Measurements from ENCODE around the gene TGIF1. TPM values are rescaled to one million over a fixed set of nuclear protein-coding genes. Genes with fewer than 3 reads are reported as not detected.

Gene TGIF1
- total RNA-seq, 4 donors from 2014 or later, result 87.5 to 114 (median 106) TPM

DNA sequence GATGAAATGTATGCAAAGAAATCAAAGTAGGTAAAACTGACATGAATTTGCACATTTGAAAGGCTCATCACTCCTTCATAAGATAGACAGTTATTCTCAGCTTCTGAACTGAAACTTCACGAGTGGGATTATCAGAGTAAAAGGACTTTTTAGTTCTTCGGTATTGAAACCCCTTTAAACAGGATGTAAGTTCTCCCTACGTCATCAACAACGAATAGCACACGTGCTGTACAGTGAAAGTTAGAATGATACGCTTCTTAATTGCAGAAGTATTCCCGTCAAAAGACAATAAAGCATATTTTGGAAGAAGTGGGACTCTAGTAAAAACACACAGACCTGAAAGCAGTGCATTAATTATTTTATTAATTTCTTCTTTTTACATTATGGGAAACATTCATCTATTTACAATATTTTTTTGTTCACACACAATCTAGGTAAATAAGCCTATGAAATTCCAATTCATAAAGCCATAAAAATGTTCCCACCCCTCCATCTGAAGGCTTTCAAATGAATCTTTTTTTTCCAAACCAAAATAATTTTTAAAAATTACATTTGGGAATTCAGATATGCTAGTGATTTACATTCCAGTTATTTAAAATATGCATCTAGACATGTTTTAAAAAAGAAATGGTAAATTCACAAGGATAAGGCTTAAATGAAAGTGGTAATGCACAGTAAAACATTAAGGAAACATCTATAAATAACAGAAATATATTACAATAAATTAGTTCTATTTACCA lies 45.9 kb downstream of the TGIF1 start:
- intact Hi-C loops (cut with DNase I; ENCODE audit: low total_unique reads), result no loop called here
- no peak for DNase-seq (ENCODE audit: low spot score in 2 of 2)
- TF ChIP-seq, protein P1, sequence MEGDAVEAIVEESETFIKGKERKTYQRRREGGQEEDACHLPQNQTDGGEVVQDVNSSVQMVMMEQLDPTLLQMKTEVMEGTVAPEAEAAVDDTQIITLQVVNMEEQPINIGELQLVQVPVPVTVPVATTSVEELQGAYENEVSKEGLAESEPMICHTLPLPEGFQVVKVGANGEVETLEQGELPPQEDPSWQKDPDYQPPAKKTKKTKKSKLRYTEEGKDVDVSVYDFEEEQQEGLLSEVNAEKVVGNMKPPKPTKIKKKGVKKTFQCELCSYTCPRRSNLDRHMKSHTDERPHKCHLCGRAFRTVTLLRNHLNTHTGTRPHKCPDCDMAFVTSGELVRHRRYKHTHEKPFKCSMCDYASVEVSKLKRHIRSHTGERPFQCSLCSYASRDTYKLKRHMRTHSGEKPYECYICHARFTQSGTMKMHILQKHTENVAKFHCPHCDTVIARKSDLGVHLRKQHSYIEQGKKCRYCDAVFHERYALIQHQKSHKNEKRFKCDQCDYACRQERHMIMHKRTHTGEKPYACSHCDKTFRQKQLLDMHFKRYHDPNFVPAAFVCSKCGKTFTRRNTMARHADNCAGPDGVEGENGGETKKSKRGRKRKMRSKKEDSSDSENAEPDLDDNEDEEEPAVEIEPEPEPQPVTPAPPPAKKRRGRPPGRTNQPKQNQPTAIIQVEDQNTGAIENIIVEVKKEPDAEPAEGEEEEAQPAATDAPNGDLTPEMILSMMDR (IDR thresholded peaks at IDR 0.05), result no peak
- no peak for TF ChIP-seq POLR2A (IDR thresholded peaks at IDR 0.05)
- 81 to 83% methylated on average over 7 of the region's 7 CpGs for WGBS, 2 donors
- H3K4me3 ChIP-seq (ENCODE audit: low read depth, poor library complexity, severe bottlenecking), result no peak overlapping the region

DNA sequence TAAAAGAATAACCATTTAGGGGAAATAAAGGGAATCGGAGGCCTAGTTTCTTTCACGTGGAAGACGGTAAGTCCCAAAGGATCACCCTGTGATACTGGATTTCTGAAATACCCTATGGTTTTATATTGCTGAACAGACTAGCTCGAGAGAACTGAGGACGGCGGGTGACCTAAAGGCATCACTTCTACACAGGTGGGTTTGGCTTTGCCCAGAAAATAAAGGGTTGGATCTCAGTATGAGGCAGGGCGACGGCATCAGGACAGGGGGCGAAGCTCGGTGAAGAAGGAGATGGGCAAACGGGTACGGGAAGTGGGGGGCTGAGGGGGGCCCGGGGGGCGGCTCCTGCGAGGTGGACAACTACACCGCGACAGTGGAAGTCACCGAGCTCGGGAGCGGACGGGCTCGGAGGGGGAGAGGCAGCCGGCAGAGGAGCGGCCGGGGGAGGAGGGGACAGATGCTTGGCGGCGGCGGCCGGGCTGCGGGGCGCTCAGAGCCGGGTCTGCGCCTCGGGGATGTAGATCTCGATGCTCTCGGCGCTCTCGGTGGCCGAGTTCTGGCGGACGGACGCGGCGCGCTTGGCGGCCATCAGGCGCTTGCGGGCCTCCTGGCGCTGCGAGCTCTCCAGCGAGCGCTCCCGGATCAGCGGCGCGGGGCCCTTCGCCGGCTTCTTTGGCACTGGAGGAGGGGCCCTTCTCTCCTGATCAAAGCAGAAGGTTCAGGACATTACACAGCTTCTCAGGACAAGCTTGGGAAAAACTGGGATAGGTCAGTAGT lies 48.9 kb downstream of the TGIF1 start:
- WGBS, 2 donors, result 16 to 24% methylated on average over 42 to 54 of the region's 58 CpGs
- TF ChIP-seq, protein P1 (IDR thresholded peaks at IDR 0.05), result no peak
- DNase-seq (ENCODE audit: low spot score in 2 of 2), result no peak
- intact Hi-C loops (cut with DNase I; ENCODE audit: low total_unique reads), result no loop called here
- no peak overlapping the region for H3K4me3 ChIP-seq (ENCODE audit: low read depth, poor library complexity, severe bottlenecking)

DNA sequence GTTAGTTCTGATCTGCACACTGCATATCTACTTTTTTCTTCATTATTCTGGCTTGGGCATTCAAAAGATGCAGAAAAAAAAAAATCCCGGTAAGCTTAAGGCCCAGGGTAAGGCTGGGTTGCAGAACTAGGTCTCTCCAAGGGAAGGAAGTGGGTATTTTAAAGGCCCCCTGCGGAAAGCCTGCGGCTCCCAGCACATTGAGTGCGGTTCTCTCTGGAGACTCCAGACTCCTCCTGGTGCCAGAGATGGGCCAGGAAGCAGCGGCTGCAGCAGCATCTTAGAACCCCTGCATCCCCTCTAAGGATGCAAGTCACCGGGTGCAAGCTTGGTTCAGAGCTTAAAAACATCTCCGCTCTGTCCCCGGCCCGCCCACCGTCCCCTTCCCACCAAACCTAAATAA lies 49.5 kb downstream of the TGIF1 start:
- intact Hi-C loops (cut with DNase I; ENCODE audit: low total_unique reads), result no loop called here

DNA sequence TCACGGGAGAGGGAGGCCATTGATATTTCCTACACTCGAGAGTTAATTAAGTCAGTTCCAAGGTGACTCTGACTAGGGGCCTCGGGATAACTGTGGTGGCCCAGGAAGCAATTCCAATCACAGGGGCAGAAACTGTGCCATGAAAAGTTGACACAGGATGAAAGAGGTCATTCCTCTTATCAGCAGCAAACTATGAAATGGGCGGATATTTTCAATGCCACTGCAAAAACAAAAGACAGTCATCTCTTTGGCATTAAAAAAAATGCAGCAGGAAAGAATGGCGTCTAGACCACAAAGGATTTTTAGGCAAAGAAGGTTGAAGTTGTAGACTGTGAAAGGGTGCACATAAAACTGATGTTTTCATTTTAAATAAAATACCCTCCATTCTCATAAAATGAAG lies 50.0 kb downstream of the TGIF1 start:
- TF ChIP-seq, protein P1 (IDR thresholded peaks at IDR 0.05), result no peak
- no peak for TF ChIP-seq POLR2A (IDR thresholded peaks at IDR 0.05)

More for the DNA sequence above, 49.5 kb downstream of the TGIF1 start:
- WGBS, 2 donors, result 55 to 60% methylated on average over 10 of the region's 10 CpGs
- TF ChIP-seq, protein P1 (IDR thresholded peaks at IDR 0.05), result no peak
- no peak for TF ChIP-seq POLR2A (IDR thresholded peaks at IDR 0.05)
- DNase-seq (ENCODE audit: low spot score in 2 of 2), result no peak
- H3K4me3 ChIP-seq (ENCODE audit: low read depth, poor library complexity, severe bottlenecking), result no peak overlapping the region

DNA sequence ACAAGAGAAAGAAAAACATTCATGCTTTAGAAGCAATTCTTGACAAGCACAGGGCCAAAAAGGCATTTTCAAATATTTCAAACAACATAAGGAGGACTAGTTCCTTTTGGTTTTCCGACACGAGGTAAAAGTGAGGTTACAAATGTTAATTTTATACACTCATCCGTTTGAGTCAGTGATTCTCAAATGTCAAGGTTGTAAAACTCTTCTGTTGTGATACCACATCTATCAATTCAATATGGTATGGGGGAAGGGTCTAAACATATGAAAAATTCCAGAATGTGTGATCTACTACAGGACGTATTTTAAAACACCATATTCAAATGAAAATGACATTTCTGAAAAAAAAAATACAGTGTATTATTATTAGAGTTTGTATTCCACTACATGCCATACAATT lies 52.7 kb downstream of the TGIF1 start:
- TF ChIP-seq, protein P1 (IDR thresholded peaks at IDR 0.05), result no peak
- TF ChIP-seq POLR2A (IDR thresholded peaks at IDR 0.05), result no peak
- no peak overlapping the region for H3K4me3 ChIP-seq (ENCODE audit: low read depth, poor library complexity, severe bottlenecking)
- DNase-seq (ENCODE audit: low spot score in 2 of 2), result no peak
- intact Hi-C loops (cut with DNase I; ENCODE audit: low total_unique reads), result no loop called here
- WGBS, 2 donors, result 82 to 94% methylated on average over 4 of the region's 4 CpGs

More for the DNA sequence above, 50.0 kb downstream of the TGIF1 start:
- H3K4me3 ChIP-seq (ENCODE audit: low read depth, poor library complexity, severe bottlenecking), result no peak overlapping the region
- intact Hi-C loops (cut with DNase I; ENCODE audit: low total_unique reads), result no loop called here
- WGBS, 2 donors, result 77 to 78% methylated on average over 5 of the region's 5 CpGs
- DNase-seq (ENCODE audit: low spot score in 2 of 2), result no peak

Measured in lower leg skin (tissue), 4 donors.